ENCODE data around the gene UVRAG. TPM values are rescaled to one million over a fixed set of nuclear protein-coding genes. Genes with fewer than 3 reads are reported as not detected.

UVRAG gene
- total and polyA plus RNA-seq, 4 donors, result 4.4 to 15.1 (median 10.0) TPM

DNA sequence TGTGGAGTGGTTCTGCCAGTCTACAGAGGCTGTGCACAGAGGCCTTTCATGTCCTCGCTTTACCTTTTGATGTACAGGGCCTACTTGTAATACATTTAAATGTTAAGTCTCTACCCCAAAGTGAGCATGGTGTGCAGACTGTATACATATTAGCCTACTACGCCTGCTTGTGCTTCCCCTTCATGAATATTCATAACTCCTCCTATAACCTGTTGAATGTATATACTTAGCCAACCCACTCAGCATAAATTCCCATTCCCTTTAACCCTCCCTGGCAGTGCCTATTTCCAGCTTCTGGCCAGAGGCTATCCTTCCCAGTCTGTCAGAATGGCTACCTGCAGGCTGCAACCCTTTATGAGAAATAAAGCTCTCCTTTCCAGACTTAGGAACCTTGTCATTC, 275.2 kb downstream of the UVRAG start:
- TF ChIP-seq RXRA (IDR thresholded peaks at IDR 0.05), result no peak
- TF ChIP-seq TAF1 (conservative IDR thresholded peaks at IDR 0.05), result no peak
- TF ChIP-seq, protein P1, sequence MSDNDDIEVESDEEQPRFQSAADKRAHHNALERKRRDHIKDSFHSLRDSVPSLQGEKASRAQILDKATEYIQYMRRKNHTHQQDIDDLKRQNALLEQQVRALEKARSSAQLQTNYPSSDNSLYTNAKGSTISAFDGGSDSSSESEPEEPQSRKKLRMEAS (IDR thresholded peaks at IDR 0.05), result no peak
- no peak for TF ChIP-seq RAD21 (IDR thresholded peaks at IDR 0.05)
- TF ChIP-seq FOXA1 (IDR thresholded peaks at IDR 0.05), result no peak
- TF ChIP-seq YY1 (IDR thresholded peaks at IDR 0.05), result no peak
- TF ChIP-seq, protein P2, sequence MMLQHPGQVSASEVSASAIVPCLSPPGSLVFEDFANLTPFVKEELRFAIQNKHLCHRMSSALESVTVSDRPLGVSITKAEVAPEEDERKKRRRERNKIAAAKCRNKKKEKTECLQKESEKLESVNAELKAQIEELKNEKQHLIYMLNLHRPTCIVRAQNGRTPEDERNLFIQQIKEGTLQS (IDR thresholded peaks at IDR 0.05), result no peak
- no peak for TF ChIP-seq SP1 (IDR thresholded peaks at IDR 0.05)
- TF ChIP-seq FOXA2 (IDR thresholded peaks at IDR 0.05), result no peak
- TF ChIP-seq, protein P3, sequence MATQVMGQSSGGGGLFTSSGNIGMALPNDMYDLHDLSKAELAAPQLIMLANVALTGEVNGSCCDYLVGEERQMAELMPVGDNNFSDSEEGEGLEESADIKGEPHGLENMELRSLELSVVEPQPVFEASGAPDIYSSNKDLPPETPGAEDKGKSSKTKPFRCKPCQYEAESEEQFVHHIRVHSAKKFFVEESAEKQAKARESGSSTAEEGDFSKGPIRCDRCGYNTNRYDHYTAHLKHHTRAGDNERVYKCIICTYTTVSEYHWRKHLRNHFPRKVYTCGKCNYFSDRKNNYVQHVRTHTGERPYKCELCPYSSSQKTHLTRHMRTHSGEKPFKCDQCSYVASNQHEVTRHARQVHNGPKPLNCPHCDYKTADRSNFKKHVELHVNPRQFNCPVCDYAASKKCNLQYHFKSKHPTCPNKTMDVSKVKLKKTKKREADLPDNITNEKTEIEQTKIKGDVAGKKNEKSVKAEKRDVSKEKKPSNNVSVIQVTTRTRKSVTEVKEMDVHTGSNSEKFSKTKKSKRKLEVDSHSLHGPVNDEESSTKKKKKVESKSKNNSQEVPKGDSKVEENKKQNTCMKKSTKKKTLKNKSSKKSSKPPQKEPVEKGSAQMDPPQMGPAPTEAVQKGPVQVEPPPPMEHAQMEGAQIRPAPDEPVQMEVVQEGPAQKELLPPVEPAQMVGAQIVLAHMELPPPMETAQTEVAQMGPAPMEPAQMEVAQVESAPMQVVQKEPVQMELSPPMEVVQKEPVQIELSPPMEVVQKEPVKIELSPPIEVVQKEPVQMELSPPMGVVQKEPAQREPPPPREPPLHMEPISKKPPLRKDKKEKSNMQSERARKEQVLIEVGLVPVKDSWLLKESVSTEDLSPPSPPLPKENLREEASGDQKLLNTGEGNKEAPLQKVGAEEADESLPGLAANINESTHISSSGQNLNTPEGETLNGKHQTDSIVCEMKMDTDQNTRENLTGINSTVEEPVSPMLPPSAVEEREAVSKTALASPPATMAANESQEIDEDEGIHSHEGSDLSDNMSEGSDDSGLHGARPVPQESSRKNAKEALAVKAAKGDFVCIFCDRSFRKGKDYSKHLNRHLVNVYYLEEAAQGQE (IDR thresholded peaks at IDR 0.05), result no peak
- TF ChIP-seq, protein P4, sequence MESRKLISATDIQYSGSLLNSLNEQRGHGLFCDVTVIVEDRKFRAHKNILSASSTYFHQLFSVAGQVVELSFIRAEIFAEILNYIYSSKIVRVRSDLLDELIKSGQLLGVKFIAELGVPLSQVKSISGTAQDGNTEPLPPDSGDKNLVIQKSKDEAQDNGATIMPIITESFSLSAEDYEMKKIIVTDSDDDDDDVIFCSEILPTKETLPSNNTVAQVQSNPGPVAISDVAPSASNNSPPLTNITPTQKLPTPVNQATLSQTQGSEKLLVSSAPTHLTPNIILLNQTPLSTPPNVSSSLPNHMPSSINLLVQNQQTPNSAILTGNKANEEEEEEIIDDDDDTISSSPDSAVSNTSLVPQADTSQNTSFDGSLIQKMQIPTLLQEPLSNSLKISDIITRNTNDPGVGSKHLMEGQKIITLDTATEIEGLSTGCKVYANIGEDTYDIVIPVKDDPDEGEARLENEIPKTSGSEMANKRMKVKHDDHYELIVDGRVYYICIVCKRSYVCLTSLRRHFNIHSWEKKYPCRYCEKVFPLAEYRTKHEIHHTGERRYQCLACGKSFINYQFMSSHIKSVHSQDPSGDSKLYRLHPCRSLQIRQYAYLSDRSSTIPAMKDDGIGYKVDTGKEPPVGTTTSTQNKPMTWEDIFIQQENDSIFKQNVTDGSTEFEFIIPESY (IDR thresholded peaks at IDR 0.05), result no peak
- no peak for TF ChIP-seq HNF4G (IDR thresholded peaks at IDR 0.05)
- TF ChIP-seq EGR1 (IDR thresholded peaks at IDR 0.05; ENCODE audit: low read depth in 2 of 2), result no peak
- TF ChIP-seq, protein P5, sequence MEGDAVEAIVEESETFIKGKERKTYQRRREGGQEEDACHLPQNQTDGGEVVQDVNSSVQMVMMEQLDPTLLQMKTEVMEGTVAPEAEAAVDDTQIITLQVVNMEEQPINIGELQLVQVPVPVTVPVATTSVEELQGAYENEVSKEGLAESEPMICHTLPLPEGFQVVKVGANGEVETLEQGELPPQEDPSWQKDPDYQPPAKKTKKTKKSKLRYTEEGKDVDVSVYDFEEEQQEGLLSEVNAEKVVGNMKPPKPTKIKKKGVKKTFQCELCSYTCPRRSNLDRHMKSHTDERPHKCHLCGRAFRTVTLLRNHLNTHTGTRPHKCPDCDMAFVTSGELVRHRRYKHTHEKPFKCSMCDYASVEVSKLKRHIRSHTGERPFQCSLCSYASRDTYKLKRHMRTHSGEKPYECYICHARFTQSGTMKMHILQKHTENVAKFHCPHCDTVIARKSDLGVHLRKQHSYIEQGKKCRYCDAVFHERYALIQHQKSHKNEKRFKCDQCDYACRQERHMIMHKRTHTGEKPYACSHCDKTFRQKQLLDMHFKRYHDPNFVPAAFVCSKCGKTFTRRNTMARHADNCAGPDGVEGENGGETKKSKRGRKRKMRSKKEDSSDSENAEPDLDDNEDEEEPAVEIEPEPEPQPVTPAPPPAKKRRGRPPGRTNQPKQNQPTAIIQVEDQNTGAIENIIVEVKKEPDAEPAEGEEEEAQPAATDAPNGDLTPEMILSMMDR (IDR thresholded peaks at IDR 0.05; ENCODE audit: low read depth, low read length, missing input control), result no peak
- 98% methylated on average over 2 of the region's 2 CpGs for WGBS

DNA sequence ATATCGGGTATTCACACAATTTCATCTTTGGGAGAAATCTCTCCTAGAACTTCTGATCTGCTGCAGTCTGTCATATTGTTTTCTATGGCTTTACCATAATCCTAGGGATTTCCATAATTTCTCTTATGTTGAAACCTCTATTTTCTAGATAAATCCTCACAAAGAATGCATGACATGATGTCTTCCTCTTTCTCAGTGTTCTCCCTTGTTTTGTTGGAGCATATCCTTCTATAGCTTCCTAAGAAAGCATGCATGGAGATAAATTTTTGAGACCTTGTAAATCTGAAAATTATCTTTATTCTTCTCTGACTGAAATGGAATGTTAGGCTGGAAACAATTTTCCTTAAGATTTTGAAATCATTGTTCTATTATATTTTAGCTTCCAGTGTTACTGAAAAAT, 275.8 kb downstream of the UVRAG start:
- Histone ChIP-seq H3K4me1 (ENCODE audit: control insufficient read depth in 4 of 4, insufficient read depth in 4 of 4, low read length in 3 of 4) (no peaks in the 10 kb centered on the region), H3K9me3 (ENCODE audit: control insufficient read depth in 4 of 4, low read length in 3 of 4) (no peaks in the 10 kb centered on the region), H3K4me3 (ENCODE audit: low read depth in 1 of 3, low read length in 3 of 3) (no peak overlapping the region), H3K27ac (ENCODE audit: low read depth in 1 of 2, low read length in 2 of 2) (no peak overlapping the region), H3K27me3 (ENCODE audit: control insufficient read depth in 4 of 4, insufficient read depth in 4 of 4, low read length in 3 of 4) (no peaks in the 10 kb centered on the region), H3K9ac (ENCODE audit: low read depth in 1 of 2, low read length in 2 of 2) (no peak overlapping the region), H3K36me3 (ENCODE audit: control insufficient read depth in 4 of 4, insufficient read depth in 3 of 4, low read depth in 1 of 4, low read length in 3 of 4) (peaks cover 0 to 3% (median 0%) of the 10 kb centered on the region in 4 donors)
- DNase-seq (ENCODE audit: low spot score), result no peak
- 99% methylated on average over 1 of the region's 1 CpG for WGBS
- TF ChIP-seq, protein P3 (IDR thresholded peaks at IDR 0.05), result no peak
- TF ChIP-seq NR2F2 (IDR thresholded peaks at IDR 0.05), result no peak

More for the DNA sequence above, 275.2 kb downstream of the UVRAG start:
- Histone ChIP-seq H3K9me3 (ENCODE audit: control insufficient read depth in 4 of 4, low read length in 3 of 4) (no peaks in the 10 kb centered on the region), H3K9ac (ENCODE audit: low read depth in 1 of 2, low read length in 2 of 2) (no peak overlapping the region), H3K36me3 (ENCODE audit: control insufficient read depth in 4 of 4, insufficient read depth in 3 of 4, low read depth in 1 of 4, low read length in 3 of 4) (peaks cover 0 to 3% (median 0%) of the 10 kb centered on the region in 4 donors), H3K27me3 (ENCODE audit: control insufficient read depth in 4 of 4, insufficient read depth in 4 of 4, low read length in 3 of 4) (no peaks in the 10 kb centered on the region), H3K4me3 (ENCODE audit: low read depth in 1 of 3, low read length in 3 of 3) (no peak overlapping the region), H3K27ac (ENCODE audit: low read depth in 1 of 2, low read length in 2 of 2) (no peak overlapping the region), H3K4me1 (ENCODE audit: control insufficient read depth in 4 of 4, insufficient read depth in 4 of 4, low read length in 3 of 4) (no peaks in the 10 kb centered on the region)
- DNase-seq (ENCODE audit: low spot score), result no peak
